HG03039 (cell line): ENCODE results near the gene MAGED1.

Experiments used
- ATAC-seq: cut with Tn5 transposase; IDR thresholded peaks from one replicate; pipeline ENCODE4 v1.9.1; 2021; ENCODE audit warnings: mild to moderate bottlenecking, moderate library complexity; ENCODE audit not compliant: unreplicated experiment

Gene MAGED1, protein sequence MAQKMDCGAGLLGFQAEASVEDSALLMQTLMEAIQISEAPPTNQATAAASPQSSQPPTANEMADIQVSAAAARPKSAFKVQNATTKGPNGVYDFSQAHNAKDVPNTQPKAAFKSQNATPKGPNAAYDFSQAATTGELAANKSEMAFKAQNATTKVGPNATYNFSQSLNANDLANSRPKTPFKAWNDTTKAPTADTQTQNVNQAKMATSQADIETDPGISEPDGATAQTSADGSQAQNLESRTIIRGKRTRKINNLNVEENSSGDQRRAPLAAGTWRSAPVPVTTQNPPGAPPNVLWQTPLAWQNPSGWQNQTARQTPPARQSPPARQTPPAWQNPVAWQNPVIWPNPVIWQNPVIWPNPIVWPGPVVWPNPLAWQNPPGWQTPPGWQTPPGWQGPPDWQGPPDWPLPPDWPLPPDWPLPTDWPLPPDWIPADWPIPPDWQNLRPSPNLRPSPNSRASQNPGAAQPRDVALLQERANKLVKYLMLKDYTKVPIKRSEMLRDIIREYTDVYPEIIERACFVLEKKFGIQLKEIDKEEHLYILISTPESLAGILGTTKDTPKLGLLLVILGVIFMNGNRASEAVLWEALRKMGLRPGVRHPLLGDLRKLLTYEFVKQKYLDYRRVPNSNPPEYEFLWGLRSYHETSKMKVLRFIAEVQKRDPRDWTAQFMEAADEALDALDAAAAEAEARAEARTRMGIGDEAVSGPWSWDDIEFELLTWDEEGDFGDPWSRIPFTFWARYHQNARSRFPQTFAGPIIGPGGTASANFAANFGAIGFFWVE

DNA sequence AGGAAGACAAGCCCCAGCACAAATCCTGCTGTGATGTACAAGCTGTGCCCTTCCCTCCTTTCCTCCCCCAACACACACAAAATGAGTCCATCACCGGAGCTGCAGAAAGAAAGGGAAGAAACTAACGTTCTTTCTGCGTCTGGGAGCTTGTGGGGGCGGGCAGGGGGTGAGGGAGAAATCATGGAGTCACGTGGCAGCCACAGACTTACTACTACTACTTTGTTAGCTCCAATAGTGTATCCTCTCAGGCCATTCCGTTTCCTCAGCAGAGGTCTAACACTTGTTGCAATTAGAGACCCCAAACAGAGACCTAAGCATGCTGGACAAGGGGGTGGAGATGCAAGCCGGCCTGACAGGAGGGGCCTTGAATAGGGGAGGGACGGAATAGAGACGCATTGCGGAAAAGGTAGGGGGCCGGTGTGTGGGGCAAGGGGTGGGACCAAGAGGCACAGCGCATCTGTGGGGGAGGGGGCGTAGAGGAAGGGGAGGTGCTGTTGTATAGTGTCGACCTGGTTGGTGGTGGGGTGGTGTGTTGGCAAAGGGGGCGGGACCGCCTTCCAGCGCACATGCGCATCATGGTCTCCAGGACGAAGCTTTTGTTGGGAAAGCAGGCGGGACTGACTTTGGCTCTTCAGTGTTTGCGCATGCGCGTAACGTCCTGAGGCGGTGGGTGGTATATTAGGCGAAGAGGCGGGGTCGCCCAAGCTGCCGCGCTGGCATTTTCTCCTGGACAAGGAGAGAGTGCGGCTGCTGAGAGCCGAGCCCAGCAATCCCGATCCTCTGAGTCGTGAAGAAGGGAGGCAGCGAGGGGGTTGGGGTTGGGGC lies at the start of gene MAGED1:
TSS of gene MAGED1 (plus strand) at position 703 of the 825 bp plus-strand sequence. CDS start 682 bp downstream, outside the sequence.
- ATAC-seq, result peak; percentile 66

DNA sequence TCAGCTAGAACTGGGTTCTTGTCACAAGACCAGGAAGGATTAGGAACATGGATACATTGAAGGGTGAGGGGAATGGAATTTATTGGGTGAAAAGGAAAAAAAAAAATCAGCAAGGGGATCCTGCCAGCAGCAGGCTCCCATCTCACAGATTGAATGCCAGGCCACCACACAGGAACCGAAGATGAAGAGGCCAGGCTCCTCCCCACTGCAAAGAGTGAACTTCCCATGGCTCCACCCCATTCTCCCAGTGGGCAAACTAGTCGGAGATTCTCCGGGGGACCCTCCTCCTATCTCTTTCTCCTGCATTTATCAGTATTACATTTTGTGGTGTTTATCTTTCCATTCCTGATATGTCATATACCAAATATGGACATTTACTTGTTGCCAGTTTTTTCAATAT lies 46.0 kb upstream of the MAGED1 start:
- ATAC-seq, result no peak

DNA sequence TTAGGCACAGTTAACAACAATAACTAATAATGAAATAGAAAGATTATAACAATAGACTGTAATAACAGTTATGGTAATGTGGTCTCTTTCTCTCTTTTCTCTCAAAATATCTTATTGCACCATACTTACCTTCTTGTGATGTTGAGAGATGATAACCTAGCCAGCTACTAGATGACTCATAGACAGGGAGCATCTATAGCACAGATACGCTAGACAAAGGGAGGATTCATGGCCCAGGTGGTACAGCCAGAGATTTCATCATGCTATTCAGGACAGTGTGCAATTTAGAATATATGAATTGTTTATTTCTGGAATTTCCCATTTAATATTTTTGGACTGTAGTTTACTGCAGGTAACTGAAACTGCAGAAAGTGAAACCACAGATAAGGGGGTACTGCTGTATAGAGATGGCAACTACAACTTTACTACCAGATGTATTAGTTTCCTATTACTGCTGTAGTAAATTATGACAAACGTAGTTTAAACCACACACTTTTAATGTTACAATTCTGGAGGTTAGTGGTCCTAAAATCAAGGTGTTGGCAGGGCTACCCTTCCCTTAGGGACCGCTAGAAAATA lies 41.8 kb upstream of the MAGED1 start:
- no peak for ATAC-seq

GRCh38 chrX:51852096-51852495 lies 41.3 kb upstream of the MAGED1 start:
- ATAC-seq, result no peak

DNA sequence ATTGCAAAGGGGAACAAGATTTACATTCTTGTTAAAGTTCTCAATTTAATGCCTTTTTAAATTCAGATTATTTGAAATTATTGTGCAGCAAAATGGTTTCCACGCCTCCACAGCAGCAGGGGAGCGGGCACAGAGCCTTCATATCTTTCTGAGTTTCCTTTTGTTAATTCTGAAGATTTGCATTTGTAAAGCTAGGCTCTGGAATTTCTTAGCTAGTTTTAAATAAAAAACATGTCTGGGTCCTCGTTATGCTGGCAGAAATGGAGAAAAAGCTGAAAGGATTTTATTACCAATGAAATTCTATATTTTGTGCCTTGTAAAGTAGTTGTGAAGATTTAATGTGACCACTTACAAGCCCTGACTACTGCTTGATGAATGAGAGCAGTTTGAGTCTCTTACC lies 40.8 kb upstream of the MAGED1 start:
- no peak for ATAC-seq

- no peak for ATAC-seq
Observed at GRCh38 chrX:51853251-51853650, 40.2 kb upstream of the MAGED1 start.

DNA sequence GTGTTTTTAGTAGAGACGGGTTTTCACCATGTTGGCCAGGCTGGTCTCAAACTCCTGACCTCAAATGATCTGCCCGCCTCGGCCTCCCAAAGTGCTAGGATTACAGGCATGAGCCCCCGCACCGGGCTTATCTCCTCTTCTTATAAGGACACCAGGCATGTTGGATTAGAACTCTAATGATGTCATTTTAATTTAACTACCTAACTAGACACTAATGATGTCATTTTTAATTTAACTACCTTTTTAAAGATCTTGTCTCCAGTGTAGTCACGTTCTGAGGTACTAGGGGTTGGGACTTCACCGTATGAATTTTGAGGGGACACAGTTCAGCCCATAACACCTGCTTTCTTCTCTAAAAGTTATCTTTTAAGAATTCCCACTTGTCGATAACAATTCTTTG lies 37.7 kb upstream of the MAGED1 start:
- no peak for ATAC-seq

- no peak for ATAC-seq
Observed at GRCh38 chrX:51857159-51857733, 36.2 kb upstream of the MAGED1 start.

DNA sequence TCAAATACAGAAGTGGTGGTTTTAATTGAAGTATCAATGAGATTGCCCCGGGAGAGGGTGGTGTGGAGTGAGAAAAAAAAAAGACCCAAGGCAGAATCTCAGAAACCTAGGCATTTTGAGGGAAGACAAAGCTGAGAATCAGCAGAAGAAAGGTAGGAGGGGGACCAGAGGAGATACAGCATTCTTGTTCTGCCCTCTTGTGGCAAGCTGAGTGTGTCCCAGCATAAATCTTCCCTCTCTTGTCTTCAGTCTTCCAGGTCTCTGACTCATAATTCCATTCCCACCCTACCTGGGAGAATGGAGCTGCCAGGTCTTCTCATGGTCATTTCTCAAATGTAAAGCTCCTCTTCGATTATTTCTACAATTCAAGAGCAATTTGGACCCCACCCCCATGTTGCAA lies 32.7 kb upstream of the MAGED1 start:
- no peak for ATAC-seq

DNA sequence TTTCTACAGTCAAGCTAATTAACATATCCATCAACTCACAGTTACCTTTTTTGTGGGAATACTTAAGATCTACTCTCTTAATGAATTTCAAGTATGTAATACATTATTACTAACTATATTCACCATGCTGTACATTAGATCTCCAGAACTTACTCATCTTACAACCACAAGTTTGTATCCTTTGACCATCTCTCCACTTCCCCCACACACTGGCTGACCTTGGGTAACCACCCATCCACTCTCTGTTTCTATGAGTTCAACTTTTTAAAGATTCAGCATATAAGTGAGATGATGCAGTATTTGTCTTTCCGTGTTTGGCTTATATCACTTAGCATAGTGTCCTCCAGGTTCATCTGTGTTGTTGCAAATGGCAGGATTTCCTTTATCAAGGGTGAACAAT lies 30.5 kb upstream of the MAGED1 start:
- ATAC-seq, result peak; percentile 48

- ATAC-seq, result no peak
Observed at GRCh38 chrX:51866210-51866609, 27.2 kb upstream of the MAGED1 start.

GRCh38 chrX:51867626-51868025 lies 25.8 kb upstream of the MAGED1 start:
- no peak for ATAC-seq

GRCh38 chrX:51870354-51870753 lies 23.1 kb upstream of the MAGED1 start:
- ATAC-seq, result no peak

DNA sequence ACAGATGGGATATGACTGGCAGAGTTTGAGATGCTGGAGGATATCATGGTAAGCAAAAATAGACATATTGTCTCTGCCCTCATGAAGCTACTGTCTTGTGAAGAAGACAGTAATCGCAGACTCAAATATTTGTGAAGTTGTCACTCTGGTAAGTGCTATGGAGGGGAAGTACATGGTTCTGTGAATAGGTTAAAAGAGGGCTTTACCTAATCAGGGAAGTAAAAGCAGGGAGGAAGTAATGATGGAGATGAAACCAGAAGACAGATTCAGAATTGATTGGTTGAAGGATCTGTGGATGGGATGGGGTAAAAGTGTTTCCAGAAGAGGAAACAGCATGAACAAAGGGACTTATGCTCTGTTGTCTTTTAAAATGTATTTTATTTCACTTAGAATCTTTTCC lies 19.3 kb upstream of the MAGED1 start:
- no peak for ATAC-seq

DNA sequence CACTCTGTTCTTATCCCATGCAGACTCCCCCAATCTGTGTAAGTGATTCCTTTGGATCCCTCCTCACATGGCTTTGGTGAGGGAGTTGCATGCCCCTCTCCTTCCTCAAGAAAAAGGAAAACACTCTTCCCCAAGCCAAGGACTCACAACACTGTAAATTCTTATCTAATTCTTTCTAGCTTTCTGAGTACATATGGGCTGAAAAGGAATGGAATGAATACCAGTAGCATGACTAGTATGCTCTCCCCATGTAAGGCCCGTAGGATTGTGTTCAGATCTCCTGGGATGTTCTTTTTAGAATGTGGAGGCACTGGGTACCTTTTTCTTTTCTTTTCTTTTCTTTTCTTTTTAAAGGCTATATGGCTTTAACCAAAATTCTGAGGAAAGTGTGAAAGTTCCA lies 17.0 kb upstream of the MAGED1 start:
- ATAC-seq, result no peak

- ATAC-seq, result no peak
Observed at GRCh38 chrX:51878056-51878455, 15.4 kb upstream of the MAGED1 start.

GRCh38 chrX:51889851-51890250 lies 3.6 kb upstream of the MAGED1 start:
- ATAC-seq, result no peak

DNA sequence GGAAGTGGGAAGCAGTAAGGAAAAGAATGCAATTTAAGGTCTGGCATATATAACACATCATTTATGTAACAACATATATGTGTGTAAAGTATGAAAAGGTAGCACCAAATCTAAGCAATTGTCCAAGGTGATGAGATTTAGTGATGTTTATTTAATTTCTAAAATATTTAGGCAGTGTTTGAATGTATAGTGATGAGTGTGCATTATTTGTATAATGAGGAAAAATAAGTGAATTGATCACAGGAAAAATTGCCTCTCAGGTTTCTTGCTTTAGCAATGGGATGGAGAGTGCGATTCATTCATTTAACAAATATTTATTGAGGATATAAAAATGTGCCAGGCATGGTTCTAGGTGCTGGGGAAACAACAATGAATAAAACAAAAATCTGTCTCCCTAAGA lies 2.2 kb upstream of the MAGED1 start:
- no peak for ATAC-seq

DNA sequence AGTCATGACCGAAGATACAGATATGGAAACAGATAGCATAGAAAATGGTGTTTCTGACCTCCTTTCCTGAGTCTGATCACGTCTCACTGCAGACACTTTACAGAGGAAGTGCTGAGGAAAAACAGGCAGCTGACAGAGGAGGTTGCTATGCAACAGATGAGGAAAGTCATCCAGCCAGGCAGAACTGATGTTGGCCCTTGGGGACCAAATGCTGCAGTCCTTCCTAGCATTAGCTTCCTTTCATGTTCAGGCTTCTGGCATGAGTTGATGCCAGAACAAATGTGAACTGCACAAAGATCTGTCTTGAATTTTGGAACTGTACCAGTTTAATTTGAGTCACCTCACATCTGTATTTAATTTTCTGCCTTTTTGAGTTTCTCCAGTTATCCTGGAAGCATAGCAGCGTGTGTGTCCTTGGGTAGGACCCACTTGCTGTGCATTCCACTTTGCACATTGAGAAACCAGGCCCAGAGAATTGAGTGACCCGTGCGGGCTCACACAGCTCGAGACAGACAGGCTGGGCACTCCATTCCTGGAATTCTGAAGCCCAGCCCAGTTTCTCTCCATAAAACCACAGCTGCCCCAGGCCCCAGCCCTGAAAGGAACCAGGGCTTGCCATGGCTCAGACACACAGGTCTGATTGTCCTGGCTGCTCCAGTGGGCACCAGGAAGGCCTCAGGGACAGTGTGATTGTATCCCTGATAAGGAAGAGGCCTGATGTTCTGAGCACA lies 1.4 kb upstream of the MAGED1 start:
- ATAC-seq, result no peak
